HG02840 (cell line): Measurements from ENCODE around the gene OTOP1.
"Not testable (repeated sequence)": the region's sequence is repeated elsewhere in the genome, so short reads cannot be mapped to it uniquely, and the experiment has no call there.

Experiments used
- ATAC-seq: cut with Tn5 transposase; IDR thresholded peaks from one replicate; pipeline ENCODE4 v1.9.1; 2021; ENCODE audit warnings: mild to moderate bottlenecking, moderate library complexity, moderate number of reproducible peaks; ENCODE audit not compliant: unreplicated experiment, low FRiP score

The OTOP1 gene

DNA sequence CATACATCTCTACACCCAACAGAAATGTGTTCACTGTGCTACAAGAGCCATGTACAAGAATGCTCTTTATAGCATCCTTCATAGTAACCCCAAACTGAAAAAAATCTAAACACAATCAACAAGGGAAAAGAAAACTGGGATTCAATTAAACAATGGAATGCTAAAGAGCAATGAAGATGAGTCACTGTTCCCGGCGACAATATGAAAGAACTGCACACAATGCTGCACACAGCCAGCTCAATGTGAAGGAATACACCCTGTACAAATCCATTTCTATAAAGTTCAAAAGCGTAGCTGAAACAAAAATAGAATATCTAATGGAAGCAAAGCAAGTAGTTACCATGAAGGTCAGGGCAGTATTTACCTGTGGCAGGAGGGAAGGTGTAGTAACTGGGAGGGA lies 12.8 kb upstream of the OTOP1 start:
- not testable (repeated sequence) for ATAC-seq

DNA sequence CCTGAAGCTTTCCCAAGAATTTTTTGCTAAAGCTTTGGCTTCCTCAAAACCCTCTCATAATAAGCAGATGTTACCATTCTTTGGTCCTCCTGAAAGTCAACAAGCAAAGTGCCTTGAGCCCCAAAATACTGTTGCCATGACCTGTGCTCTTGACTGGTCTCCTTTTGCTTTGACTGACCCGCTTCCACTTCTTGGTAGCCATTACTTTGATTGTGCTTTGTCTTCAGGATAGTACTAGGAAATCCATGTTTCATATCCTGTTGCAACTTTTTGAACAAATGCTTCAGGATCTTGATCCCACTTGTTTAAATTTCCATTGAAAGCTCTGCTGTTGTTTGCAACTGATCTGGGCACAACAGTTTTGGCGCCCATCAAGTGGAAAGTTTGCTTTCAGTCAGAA lies 6.9 kb upstream of the OTOP1 start:
- ATAC-seq, result no peak

DNA sequence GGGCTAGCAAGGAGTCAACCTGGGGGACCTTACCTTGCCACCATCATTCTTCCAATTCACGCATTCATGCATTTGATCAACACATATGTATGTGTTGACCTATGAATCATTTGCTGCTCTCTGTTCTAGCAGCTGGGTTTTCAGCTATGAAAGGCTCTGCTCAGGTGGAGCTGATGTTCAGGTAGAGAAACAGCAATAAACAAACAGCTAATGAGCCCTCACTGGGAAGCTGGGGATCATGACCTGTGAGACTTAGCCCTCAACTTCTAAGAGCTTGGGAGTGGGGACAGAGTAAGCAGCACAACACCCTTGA lies 1.6 kb upstream of the OTOP1 start:
- ATAC-seq, result no peak

DNA sequence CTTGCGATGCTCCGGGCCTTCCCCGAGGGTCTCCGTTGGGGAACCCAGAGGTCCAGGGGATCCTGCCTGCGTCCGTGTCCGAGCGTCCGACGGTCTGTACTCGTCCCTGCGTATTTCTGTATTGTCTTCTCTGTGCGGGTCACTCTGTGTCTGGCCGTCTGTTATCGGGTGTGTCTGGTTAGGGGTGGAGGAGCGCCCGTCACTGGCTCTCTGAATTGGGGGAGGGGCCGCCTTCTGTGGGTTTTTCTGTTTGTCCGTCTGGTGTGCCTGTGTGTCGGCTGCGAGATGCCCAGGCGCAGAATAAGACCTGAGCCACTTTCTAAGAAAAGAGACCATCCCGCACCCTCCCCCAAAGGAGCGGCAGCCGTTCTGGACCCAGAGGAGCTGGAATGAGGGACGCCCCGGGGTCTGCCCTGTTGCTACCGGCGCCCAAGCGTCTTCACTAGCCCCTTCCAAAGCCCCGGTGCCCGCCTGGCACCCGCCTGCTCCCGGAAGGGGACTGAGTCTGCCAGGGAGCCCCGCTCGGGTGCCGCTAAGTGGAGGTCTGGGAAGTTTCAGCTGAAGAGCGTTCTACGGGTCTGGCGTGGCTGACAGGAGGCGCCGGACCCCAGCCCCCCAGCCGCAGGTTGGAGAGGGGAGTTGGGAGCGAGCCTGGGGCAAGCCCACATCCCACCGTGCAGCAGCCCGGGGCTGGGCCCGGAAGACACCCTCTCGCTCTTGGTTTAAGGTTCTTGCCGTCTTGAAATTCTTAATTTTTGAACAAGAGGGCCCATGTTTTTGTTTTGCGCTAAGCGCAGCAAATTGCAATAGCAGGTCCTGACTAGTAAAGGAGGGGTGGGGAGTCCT lies 1.0 kb upstream of the OTOP1 start:
- no peak for ATAC-seq

DNA sequence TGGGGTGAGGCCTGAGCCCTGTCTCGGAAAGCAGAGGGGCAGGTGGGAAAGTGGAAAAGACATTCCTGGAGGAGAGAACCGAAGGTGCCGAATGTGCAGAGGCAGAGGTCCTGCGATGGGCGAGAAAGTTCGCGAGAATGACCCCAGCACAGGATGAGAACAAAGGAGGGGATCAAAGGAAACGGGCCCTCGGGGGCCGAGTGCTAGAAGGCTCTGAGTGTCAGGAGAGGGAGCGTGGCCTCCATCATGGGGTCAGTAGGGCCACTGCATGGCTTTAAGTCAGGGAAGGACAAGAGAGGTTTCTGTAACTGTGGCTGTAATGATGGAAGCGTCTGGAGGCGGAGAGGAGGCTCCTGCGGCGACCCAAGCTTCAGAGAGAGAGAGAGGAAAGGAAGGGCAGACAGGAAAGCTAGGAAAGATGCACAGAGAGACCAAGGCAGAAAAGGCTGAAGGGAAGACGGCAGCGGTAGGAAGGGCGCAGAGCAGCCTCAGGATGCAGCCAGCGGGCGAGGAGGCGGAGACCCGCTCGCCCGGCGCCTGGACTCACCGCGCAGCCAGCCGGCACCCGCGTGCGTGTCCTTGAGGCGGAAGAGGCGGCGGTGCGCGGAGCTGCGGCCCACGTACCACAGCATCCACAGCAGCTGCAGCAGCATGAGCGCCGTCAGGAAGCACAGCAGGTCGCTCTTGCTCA lies 669 bp downstream of the OTOP1 start:
- no peak for ATAC-seq

DNA sequence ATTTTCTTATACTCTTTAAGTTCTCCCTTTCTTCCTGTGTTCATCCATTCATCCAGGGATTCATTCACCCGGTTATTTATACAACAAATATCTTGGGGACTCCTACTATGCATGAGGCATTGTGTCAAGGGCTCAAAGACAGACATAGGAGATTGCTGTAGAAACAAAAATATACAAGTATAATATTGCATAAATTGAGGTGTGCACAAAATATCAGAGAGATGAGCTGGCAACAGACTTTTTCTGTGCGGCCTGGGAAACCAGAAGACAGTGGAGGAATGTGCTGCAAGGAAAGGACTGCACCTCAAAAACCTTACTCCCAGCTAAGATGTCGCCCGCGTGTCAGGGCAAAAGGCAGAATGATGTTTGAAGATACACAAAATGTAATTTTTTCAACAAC lies 9.6 kb downstream of the OTOP1 start:
- ATAC-seq, result no peak

DNA sequence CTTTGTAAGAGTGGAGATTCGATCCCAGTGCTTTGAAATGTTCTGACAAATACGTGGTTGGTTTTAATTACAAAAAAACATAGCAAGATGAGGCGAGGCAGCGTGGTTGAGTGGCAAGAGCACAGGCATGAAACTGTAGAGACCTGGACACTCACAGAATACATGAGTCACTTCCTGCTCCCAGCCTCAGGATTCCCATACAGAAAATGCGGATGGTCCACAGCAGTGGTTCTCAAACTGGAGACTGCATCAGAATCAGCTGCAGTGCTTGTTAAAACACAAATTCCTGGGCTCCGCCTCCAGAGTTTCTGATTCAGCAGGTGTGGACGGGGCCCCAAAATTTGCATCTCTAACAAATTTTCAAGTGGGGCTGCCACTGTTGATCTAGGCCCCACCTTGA lies 10.1 kb downstream of the OTOP1 start:
- no peak for ATAC-seq

DNA sequence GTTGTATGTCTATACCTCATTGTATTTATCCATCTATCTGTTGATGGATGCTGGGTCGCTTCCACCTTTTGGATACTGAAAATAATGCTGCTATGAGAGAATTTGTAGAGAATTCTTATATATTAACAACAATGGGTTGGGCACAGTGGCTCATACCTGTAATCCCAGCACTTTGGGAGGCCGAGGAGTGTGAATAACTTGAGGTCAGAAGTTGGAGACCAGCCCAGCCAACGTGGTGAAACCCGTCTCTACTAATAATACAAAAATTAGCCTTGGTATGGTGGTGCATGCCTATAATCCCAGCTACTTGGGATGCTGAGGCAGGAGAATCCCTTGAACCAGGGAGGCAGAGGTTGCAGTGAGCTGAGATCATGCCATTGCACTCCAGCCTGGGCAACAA lies 13.1 kb downstream of the OTOP1 start:
- not testable (repeated sequence) for ATAC-seq

DNA sequence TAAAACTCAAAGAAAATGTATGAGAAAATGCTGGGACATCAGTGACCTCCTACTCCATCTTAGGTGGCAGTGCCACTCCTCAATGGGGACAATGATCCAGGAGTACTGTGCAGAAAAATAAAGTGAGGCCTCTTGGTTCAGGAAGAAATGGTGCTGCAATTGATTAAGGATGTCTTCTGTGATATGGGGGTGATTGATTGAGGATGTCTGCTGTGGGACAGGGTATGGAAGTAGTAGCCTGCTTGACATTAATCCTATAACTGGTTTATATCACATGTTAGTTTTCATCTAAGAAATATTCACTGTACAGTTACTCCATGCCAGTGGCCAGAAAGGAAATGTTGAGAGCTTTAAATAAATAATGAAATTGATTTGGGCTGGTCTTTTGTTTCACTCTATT lies 20.5 kb downstream of the OTOP1 start:
- no peak for ATAC-seq

DNA sequence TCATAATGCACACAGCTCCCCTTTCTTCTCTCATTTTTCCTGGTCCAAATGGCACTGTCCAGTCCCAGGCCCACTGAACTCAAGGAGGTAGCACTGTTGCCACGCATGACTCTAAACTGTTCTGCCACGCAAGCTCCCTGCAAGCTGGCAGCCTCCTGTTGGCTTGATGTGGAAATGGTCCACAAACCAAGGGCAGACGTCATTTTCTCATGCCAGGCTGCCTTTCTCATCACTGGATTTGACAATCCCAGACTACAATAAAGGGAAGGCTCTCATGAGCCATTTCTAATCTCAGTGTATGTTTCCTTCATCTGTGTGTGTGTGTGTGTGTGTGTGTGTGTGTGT lies 22.4 kb downstream of the OTOP1 start:
- no peak for ATAC-seq

DNA sequence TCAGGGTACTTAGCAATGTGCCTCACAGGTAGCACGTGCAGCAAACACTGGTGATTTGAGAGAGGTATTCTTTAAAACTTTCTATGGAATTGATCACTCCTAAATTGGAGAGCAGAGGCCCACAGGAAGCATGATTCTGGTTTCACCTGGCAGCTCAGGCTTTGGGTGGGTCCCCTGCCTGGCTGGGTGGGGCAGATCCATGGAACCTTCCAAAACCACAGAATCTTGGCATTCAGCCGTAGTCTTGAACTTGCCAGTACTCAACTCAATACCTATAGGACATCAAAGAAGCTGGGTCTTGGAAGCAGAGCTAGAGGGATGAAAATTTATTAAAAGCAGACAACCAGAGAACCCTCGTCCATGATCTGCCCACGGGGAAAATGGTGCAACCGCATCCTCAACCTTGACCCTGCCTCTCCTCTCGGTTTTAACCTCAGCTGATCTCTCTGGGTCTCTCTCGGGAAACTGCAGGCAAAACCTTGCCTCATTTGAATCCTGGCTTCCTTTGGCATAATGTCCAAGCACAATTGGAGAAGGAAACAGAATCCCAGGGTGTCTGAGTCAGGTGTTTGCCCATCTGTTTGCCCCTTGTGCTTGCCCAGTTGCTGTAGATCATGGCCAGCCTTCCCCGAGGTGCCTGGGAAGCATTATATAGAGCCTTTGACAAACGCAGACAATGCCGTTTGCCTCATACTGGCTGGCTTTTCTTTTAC lies 22.9 kb downstream of the OTOP1 start:
- no peak for ATAC-seq

DNA sequence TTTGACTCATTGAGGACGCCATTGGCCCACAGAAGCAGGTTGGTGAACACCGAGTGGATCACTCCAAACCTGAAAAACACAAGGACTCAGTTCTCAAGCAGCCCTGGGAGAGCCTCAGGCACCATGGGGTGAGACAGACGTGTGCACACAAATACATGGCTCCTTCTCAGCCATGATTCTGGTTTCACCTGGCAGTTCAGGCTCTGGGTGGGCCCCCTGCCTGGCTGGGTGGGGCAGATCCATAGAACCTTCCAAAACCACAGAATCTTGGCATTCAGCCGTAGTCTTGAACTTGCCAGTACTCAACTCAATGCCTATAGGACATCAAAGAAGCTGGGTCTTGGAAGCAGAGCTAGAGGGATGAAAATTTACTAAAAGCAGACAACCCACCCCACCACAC lies 24.2 kb downstream of the OTOP1 start:
- ATAC-seq, result no peak

DNA sequence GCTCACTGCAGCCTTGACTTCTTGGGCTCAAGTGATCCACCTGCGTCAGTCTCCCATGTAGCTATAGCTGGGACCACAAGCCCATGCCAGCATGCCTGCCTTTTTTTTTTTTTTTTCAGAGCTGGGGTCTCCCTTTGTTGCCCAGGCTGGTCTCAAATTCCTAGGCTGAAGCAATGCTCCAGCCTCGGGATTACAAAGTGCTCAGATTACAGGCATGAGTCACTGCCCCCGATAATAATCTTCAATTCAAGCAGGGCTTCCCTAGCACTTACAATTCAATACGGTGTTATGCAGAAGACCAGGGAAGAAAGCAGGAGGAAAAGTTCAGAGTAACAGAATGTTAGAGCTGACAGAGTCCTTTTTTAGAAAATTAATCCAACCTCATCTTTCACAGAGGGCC lies 26.1 kb downstream of the OTOP1 start:
- no peak for ATAC-seq

DNA sequence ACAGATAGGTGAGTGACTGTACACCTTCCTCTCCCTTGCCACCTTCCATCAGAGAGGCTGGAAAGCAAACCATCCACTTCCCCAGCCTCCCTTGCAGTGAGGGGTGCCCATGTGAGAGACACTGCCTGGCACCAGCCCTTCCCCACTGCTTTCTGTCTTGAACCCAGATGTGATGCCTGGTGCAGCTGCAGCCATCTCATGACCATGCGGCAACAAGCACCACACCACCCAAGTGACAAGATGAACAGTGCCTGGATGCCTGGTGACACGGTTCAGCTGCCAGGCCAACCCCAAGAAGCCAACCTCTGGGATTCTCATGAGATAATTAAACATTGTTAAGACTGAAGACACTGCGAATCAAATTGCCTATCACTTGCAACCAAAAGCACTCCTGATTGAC lies 31.4 kb downstream of the OTOP1 start:
- ATAC-seq, result no peak

DNA sequence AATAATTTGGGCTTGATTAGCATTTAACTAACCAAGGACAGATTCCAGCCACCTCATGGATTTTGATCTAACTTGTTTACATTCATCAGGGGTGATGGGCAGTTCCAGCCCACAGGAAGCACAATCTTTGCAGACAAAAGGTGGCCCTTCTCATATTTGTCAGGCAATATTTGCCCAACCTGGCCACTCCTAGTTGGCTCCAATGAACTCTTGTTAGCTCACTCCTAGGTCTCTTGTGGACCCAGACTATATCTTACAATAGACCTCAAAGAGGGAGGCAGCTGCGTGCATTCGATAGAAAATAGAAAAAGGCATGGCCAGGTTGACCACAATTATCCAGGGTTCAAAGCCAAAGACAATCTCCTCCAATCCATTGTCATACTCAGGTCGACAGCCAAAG lies 38.2 kb downstream of the OTOP1 start:
- ATAC-seq, result not testable (repeated sequence)

DNA sequence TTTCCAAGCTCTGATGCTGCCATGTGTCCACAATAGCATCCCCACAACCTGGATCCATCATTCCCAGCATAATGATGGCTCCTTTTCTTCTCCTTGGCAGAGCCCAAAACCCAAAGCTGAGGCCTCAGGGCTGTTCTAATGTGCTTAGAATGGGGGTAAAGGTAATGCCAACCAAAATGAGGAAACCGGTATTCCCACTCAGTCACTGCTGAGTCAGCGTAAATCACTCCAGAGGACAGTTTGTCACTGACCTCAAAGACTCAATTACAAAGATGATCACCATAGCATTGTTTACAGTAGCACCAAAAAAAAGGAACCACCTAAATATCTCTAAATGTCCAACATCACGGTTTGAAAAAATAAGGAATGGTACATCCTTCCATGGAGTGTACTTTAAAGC lies 41.2 kb downstream of the OTOP1 start:
- no peak for ATAC-seq

DNA sequence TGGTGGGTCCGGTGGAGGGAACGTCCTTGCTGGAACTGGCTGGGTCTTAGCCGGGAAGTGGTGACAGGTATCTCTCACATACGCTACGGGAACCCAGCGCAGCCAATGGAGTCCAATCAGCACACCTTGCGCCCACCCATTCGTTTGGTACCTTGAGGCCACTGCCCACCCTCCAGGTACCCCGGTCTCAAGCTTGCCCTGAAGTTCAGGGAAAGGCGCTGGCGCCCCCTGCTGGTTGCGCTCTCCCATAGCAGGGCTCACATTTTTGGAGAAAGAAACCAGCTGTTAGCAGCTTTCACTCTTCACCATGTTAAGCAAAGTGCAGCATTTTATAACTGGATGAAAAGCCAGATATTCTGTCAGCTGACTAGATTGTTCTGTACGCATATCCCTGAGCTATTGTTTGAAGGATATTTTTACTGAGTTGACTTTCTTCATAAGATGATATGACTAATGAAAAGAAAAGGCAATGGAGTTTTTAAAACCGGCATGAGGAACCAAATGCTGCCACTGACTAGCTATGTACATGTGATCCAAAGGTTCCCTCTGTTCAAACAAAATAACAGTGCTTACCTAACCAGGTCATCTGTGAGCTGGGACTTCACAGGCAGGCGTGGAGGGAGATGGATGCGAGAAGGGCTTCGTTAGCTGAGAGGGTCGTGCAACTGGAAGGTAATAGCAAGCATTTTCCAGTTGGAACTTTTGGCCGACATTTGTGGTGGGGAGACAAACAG lies 43.7 kb downstream of the OTOP1 start:
- no peak for ATAC-seq

DNA sequence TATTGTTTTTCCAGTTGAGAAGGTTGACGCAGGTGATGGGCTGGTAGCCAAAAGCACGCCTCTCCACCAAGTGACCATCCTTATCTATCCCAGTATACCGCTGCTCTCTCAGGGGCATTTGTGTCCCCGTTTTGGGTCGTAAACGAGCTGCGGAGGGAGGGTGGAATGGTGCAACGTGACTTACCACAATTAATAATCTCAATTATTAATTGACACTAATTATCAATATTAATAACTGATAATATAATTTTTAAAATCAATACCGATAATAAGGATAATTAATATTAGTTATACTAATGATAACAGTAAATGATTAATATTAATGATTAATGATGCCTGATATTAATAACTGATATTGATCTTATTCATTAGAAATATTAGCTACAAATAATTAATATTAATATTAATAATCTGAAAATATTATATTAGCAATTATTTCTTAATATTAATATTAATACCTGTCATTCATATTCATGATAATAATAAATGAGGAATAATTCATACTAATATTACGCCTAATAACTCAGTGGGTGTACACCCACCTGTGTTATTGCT lies 56.1 kb downstream of the OTOP1 start:
- ATAC-seq, result no peak

DNA sequence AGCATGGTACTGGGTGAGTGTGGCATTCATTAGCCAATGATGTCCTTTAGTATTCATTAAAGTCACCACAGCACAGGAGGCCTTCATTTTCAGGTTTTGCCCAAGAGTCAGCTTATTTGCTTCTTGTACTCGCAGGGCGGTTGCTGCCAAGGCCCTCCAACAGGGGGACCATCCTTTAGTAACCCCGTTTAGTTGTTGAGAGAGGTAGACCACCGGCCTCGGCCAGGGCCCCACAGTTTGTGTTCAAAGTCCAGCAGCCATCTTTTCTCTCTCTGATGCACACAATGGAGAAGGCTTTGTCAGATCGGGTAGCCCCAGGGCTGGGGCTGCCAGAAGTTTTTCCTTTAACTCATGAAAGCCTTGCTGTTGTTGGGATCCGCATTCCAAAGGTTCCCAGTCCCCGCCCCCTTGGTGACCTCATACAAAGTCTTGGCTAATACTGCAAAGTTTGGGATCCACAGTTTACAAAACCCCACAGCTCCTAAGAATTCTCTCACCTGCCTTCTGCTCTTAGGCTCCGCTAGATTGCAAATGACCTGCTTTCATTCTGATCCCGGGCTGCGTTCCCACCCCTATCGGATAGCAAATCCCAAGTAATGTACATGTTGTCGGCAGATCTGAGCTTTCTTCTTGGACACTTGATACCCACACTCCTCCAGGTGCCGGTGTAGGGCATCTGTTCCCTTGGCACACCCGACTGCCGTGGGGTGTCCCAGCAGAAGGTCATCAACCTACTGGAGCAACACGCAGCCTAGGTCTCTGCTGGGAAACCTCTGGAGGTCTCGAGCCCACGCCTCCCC lies 58.5 kb downstream of the OTOP1 start:
- ATAC-seq, result not testable (repeated sequence)

DNA sequence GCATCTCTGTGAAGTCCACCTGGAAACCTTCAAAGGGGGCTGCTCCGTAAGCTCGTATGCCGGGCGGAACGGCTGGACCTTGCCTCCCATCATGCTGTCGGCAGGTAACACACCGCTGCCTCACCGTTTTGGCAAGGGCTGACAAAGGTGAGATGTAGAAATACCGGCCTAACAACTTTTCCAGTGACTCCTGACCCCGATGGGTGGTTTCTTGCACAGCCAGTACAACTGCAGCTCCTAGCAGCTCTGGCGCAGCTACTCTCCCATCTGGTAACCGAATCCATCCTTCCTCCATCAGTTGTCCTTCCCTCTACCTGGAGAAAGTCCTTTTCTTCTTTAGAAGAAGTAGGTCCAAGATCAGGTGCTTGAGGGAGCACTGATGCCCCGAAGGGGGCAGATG lies 59.7 kb downstream of the OTOP1 start:
- not testable (repeated sequence) for ATAC-seq
